ENCODE measurements around the gene C11orf58. TPM values are rescaled to one million over a fixed set of nuclear protein-coding genes. Genes with fewer than 3 reads are reported as not detected.
A peak's percentile ranks its signal among the peaks of the same experiment; 100 is the strongest.

The C11orf58 gene
- total RNA-seq, 2 donors from 2014 or later, result 70.1 to 72.3 TPM

- Histone ChIP-seq H3K4me3 (no peak overlapping the region), H3K9me3 (no peaks in the 10 kb centered on the region), H3K27ac (no peak overlapping the region), H3K36me3 (no peaks in the 10 kb centered on the region), H3K4me1 (no peaks in the 10 kb centered on the region), H3K27me3 (no peaks in the 10 kb centered on the region), H3K9ac (ENCODE audit: low read depth in 2 of 2, low read length in 2 of 2) (no peak overlapping the region)
- no peak for TF ChIP-seq CTCF (IDR thresholded peaks at IDR 0.05)
- no peak for DNase-seq
- intact Hi-C loops (cut with DNase I), result loop anchor here (10.0 kb wide), 1 partner anchor 275 kb away; no protein-coding TSS in a partner anchor
Measured at GRCh38 chr11:16789560-16790485, 51.4 kb downstream of the C11orf58 start.

- Histone ChIP-seq H3K4me3 (no peak overlapping the region), H3K4me1 (no peaks in the 10 kb centered on the region), H3K27me3 (no peaks in the 10 kb centered on the region), H3K9ac (ENCODE audit: low read depth in 2 of 2, low read length in 2 of 2) (peak overlapping the region in 1 of 2 donors; percentile 32), H3K36me3 (no peaks in the 10 kb centered on the region), H3K27ac (no peak overlapping the region), H3K9me3 (no peaks in the 10 kb centered on the region)
- intact Hi-C loops (cut with DNase I), result no loop called here
- TF ChIP-seq CTCF (IDR thresholded peaks at IDR 0.05), result no peak
- no peak for DNase-seq
Measured at GRCh38 chr11:16790486-16791190, 52.2 kb downstream of the C11orf58 start.

DNA sequence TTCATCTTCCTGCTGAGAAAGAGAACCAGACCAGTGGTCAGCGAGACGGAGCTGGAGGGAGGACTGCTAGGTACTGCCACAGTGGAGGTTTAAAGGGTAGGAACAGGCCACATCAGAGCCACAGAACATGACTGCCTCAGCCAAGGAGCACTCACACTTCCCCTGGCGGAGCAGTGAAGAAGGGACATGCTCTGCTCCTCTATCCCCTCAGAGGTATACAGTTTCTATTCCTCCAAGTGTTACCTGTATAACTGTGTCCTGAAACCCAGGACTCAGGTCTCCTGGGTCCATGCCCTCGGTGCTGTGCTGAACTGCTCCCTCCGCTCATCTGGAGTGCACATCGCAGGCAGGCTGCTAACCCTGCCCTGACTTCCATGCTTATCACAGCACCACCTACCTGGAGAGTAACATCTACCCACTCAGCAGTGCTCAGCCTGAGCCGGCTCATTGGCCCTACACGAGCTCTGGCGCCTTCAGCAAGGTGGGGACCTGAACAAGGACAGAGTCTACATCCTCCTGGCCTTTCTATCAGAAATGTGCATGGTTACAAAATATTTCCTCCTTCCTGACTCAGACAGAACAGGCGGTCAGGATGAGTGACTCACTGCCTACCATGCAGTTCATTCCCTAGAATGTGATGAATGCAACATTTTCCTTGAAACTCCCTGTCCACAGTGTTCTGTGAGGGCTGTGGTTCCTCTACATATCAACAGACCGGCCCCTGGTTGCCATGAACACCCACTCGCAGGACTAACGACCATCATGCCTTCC is 52.9 kb downstream of the C11orf58 start:
- TF ChIP-seq CTCF (IDR thresholded peaks at IDR 0.05), result no peak
- Histone ChIP-seq H3K9ac (ENCODE audit: low read depth in 2 of 2, low read length in 2 of 2) (peak overlapping the region in 1 of 2 donors; percentile 32), H3K36me3 (no peaks in the 10 kb centered on the region), H3K4me1 (no peaks in the 10 kb centered on the region), H3K27me3 (no peaks in the 10 kb centered on the region), H3K4me3 (no peak overlapping the region), H3K9me3 (no peaks in the 10 kb centered on the region), H3K27ac (peak overlapping the region; percentile 31)
- intact Hi-C loops (cut with DNase I), result no loop called here
- DNase-seq, result no peak

DNA sequence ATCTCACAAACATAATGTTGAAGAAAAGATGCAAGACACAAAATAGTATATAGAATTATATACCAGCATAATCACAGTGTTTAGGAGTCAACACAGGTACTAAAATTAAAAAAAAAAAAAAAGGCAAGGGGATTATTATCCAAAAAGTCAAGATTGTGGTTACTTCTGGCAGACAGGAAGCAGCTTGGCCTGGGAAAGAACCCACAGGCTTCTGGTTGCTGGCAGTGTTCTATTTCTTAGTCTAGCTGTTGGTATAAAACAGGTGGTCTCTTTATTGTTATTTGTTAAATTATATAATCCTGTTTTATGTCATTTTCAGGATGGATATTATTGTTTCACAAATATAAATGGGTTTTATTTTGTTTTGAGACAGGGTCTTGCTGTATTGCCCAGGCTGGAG is 54.0 kb downstream of the C11orf58 start:
- H3K9ac ChIP-seq (ENCODE audit: low read depth in 2 of 2, low read length in 2 of 2), result no peak overlapping the region
- intact Hi-C loops (cut with DNase I), result no loop called here
- H3K36me3 ChIP-seq, result no peaks in the 10 kb centered on the region
- DNase-seq, result no peak
- H3K27ac ChIP-seq, result no peak overlapping the region
- no peak for TF ChIP-seq CTCF (IDR thresholded peaks at IDR 0.05)
- H3K9me3 ChIP-seq, result no peaks in the 10 kb centered on the region
- no peak overlapping the region for H3K4me3 ChIP-seq
- no peaks in the 10 kb centered on the region for H3K4me1 ChIP-seq
- no peaks in the 10 kb centered on the region for H3K27me3 ChIP-seq

GRCh38 chr11:16793009-16793408 is 54.6 kb downstream of the C11orf58 start:
- DNase-seq, result no peak
- Histone ChIP-seq H3K9ac (ENCODE audit: low read depth in 2 of 2, low read length in 2 of 2) (no peak overlapping the region), H3K4me3 (no peak overlapping the region), H3K36me3 (no peaks in the 10 kb centered on the region), H3K9me3 (no peaks in the 10 kb centered on the region), H3K27ac (no peak overlapping the region), H3K27me3 (no peaks in the 10 kb centered on the region), H3K4me1 (no peaks in the 10 kb centered on the region)
- intact Hi-C loops (cut with DNase I), result no loop called here
- TF ChIP-seq CTCF (IDR thresholded peaks at IDR 0.05), result no peak
